Prostate gland (tissue), 2 donors: ENCODE results near the gene NUMA1. TPM values are rescaled to one million over a fixed set of nuclear protein-coding genes. Genes with fewer than 3 reads are reported as not detected.

ENCODE experiments used
- DNase-seq: peaks from one replicate; pipeline ENCODE4 v3.0.0-alpha.2; 2019; ENCODE audit warnings: low spot score
- H3K27ac ChIP-seq, 2 donors: fragments of 200-600 bp; sonication (generic); 2 replicates each; pipeline ENCODE4 v1.5.1; 2017 to 2019
- H3K27me3 ChIP-seq: fragments of 200-600 bp; sonication (generic); replicated peaks from 2 replicates; pipeline ENCODE4 v1.5.1; 2019; ENCODE audit not compliant: insufficient read depth
- H3K36me3 ChIP-seq, 2 donors: fragments of 200-600 bp; sonication (generic); 1 replicate in 1 of 2; 2 replicates in 1 of 2; pipeline versions ENCODE4 v1.5.1 to v1.8.1; 2017 to 2019
- H3K4me1 ChIP-seq: fragments of 200-600 bp; sonication (generic); replicated peaks from 2 replicates; pipeline ENCODE4 v1.5.1; 2019
- H3K4me3 ChIP-seq, 2 donors: fragments of 200-600 bp; sonication (generic); 2 replicates each; pipeline ENCODE4 v1.5.1; 2017 to 2019
- H3K9me3 ChIP-seq: fragments of 200-600 bp; sonication (generic); 2 replicates; pipeline ENCODE4 v1.5.1; 2017
- CTCF ChIP-seq, 4 experiments: fragments of 200-600 bp in 2 of 4; fragments of 450-650 bp in 2 of 4; sonication (generic) in 2 of 4; IDR thresholded peaks; 1 replicate in 3 of 4; 2 replicates in 1 of 4; pipeline ENCODE4 v1.5.1; 2016 to 2019; ENCODE audit warnings: antibody characterized with exemption in 4 of 4, mild to moderate bottlenecking in 2 of 4, moderate library complexity in 2 of 4
- POLR2A ChIP-seq: fragments of 450-650 bp; IDR thresholded peaks from one replicate; pipeline ENCODE4 v1.6.1; 2016; ENCODE audit warnings: antibody characterized with exemption, mild to moderate bottlenecking
- POLR2AphosphoS5 ChIP-seq: sonication (generic); formaldehyde crosslinking; IDR thresholded peaks from one replicate; pipeline ENCODE4 v1.6.1; 2017; ENCODE audit warnings: antibody characterized with exemption
- WGBS: methylation state at CpG from one replicate; pipeline ENCODE4 v1.1.5; 2018; 5-methylcytosine and 5-hydroxymethylcytosine counted together
- intact Hi-C: fragments of 100-400 bp; cut with DNase I; formaldehyde crosslinking; loops from one replicate; pipeline ENCODE4 v1.14.2; 2022
- total RNA-seq, 2 donors: library from RNA; depleted of rRNA; stranded (reverse); fragments of >200 nt; gene quantifications; one replicate each; pipeline ENCODE4 v1.1.0, GENCODE V29; 2016

NUMA1 gene
- total RNA-seq, 2 donors from 2014 or later, result 623 to 712 TPM

- no peak for DNase-seq
- Histone ChIP-seq H3K27ac (peak overlapping the region; percentile 69 to 70), H3K27me3 (no peaks in the 10 kb centered on the region), H3K36me3 (no peaks in the 10 kb centered on the region), H3K9me3 (no peaks in the 10 kb centered on the region), H3K4me1 (peaks cover 32% of the 10 kb centered on the region), H3K4me3 (no peak overlapping the region)
- 91% methylated on average over 7 of the region's 7 CpGs for WGBS
- no peak for TF ChIP-seq CTCF (IDR thresholded peaks at IDR 0.05)
- no peak for TF ChIP-seq POLR2A
- no peak for TF ChIP-seq POLR2AphosphoS5
- intact Hi-C loops, result no loop called here
These were observed 9.9 kb downstream of the NUMA1 start for GRCh38 chr11:72070491-72070890.

GRCh38 chr11:72069787-72070251, 10.5 kb downstream of the NUMA1 start:
- Histone ChIP-seq H3K36me3 (no peaks in the 10 kb centered on the region), H3K9me3 (no peaks in the 10 kb centered on the region), H3K4me3 (no peak overlapping the region), H3K27me3 (no peaks in the 10 kb centered on the region), H3K27ac (peak overlapping the region; percentile 69 to 70), H3K4me1 (peaks cover 32% of the 10 kb centered on the region)
- no peak for TF ChIP-seq CTCF (IDR thresholded peaks at IDR 0.05)
- peak; percentile 48 for TF ChIP-seq POLR2A
- TF ChIP-seq POLR2AphosphoS5, result peak; percentile 52
- 27% methylated on average over 2 of the region's 2 CpGs for WGBS
- DNase-seq, result peak; percentile 54
- intact Hi-C loops, result no loop called here

- DNase-seq, result no peak
- Histone ChIP-seq H3K27ac (peak overlapping the region; percentile 69 to 70), H3K27me3 (no peaks in the 10 kb centered on the region), H3K4me1 (peaks cover 32% of the 10 kb centered on the region), H3K36me3 (no peaks in the 10 kb centered on the region), H3K4me3 (no peak overlapping the region), H3K9me3 (no peaks in the 10 kb centered on the region)
- no peak for TF ChIP-seq CTCF (IDR thresholded peaks at IDR 0.05)
- TF ChIP-seq POLR2A, result no peak
- no peak for TF ChIP-seq POLR2AphosphoS5
- intact Hi-C loops, result no loop called here
These were observed 11.1 kb downstream of the NUMA1 start for GRCh38 chr11:72069200-72069599.

- no peak for DNase-seq
- no peaks in the 10 kb centered on the region for H3K27me3 ChIP-seq
- no peaks in the 10 kb centered on the region for H3K36me3 ChIP-seq
- H3K4me1 ChIP-seq, result peaks cover 32% of the 10 kb centered on the region
- H3K27ac ChIP-seq, result peak overlapping the region; percentile 69 to 70
- H3K4me3 ChIP-seq, result no peak overlapping the region
- intact Hi-C loops, result no loop called here
- H3K9me3 ChIP-seq, result no peaks in the 10 kb centered on the region
- TF ChIP-seq POLR2AphosphoS5 (no peak), CTCF (IDR thresholded peaks at IDR 0.05) (no peak), POLR2A (no peak)
These were observed 12.7 kb downstream of the NUMA1 start for GRCh38 chr11:72067676-72068075.

GRCh38 chr11:72067266-72067665, 13.1 kb downstream of the NUMA1 start:
- H3K27me3 ChIP-seq, result no peaks in the 10 kb centered on the region
- H3K4me3 ChIP-seq, result no peak overlapping the region
- peaks cover 32% of the 10 kb centered on the region for H3K4me1 ChIP-seq
- no peak for TF ChIP-seq POLR2AphosphoS5
- TF ChIP-seq CTCF (IDR thresholded peaks at IDR 0.05), result no peak
- no peak for TF ChIP-seq POLR2A
- DNase-seq, result no peak
- H3K36me3 ChIP-seq, result no peaks in the 10 kb centered on the region
- H3K9me3 ChIP-seq, result no peaks in the 10 kb centered on the region
- intact Hi-C loops, result no loop called here
- peak overlapping the region; percentile 69 to 70 for H3K27ac ChIP-seq
